ENCODE measurements around the gene TIAM2. TPM values are rescaled to one million over a fixed set of nuclear protein-coding genes. Genes with fewer than 3 reads are reported as not detected.

The TIAM2 gene
- total RNA-seq, 2 donors from 2014 or later, result 2.6 to 5.5 TPM

- H3K4me3 Mint-ChIP-seq, result no peak overlapping the region
- H3K27ac Mint-ChIP-seq, result no peak overlapping the region
- H3K36me3 Mint-ChIP-seq (ENCODE audit: low read depth), result peaks cover 19% of the 10 kb centered on the region
- no peaks in the 10 kb centered on the region for H3K9me3 ChIP-seq (ENCODE audit: control insufficient read depth, low read length, poor library complexity, severe bottlenecking)
- DNase-seq (no peak), ATAC-seq (no peak)
- H3K4me1 Mint-ChIP-seq, result peaks cover 27% of the 10 kb centered on the region
- H3K27me3 Mint-ChIP-seq, result no peaks in the 10 kb centered on the region
Observed at GRCh38 chr6:155292711-155293110, 297.6 kb downstream of the TIAM2 start.

- H3K9me3 ChIP-seq (ENCODE audit: control insufficient read depth, low read length, poor library complexity, severe bottlenecking), result no peaks in the 10 kb centered on the region
- H3K36me3 Mint-ChIP-seq (ENCODE audit: low read depth), result peaks cover 16% of the 10 kb centered on the region
- DNase-seq, result no peak
- no peak for ATAC-seq
- H3K4me1 Mint-ChIP-seq, result peaks cover 21% of the 10 kb centered on the region
- no peak overlapping the region for H3K27ac Mint-ChIP-seq
- H3K27me3 Mint-ChIP-seq, result no peaks in the 10 kb centered on the region
- no peak overlapping the region for H3K4me3 Mint-ChIP-seq
Observed at GRCh38 chr6:155297669-155298068, 302.6 kb downstream of the TIAM2 start.

GRCh38 chr6:155301867-155302266 lies 306.8 kb downstream of the TIAM2 start:
- H3K27me3 Mint-ChIP-seq, result no peaks in the 10 kb centered on the region
- H3K4me1 Mint-ChIP-seq, result peaks cover 15% of the 10 kb centered on the region
- DNase-seq (no peak), ATAC-seq (no peak)
- no peak overlapping the region for H3K4me3 Mint-ChIP-seq
- no peaks in the 10 kb centered on the region for H3K9me3 ChIP-seq (ENCODE audit: control insufficient read depth, low read length, poor library complexity, severe bottlenecking)
- H3K36me3 Mint-ChIP-seq (ENCODE audit: low read depth), result peaks cover 8% of the 10 kb centered on the region
- H3K27ac Mint-ChIP-seq, result no peak overlapping the region

GRCh38 chr6:155303361-155303870 lies 308.3 kb downstream of the TIAM2 start:
- no peak overlapping the region for H3K4me3 Mint-ChIP-seq
- peaks cover 4% of the 10 kb centered on the region for H3K36me3 Mint-ChIP-seq (ENCODE audit: low read depth)
- peaks cover 9% of the 10 kb centered on the region for H3K4me1 Mint-ChIP-seq
- ATAC-seq (no peak), DNase-seq (no peak)
- H3K27ac Mint-ChIP-seq, result no peak overlapping the region
- H3K9me3 ChIP-seq (ENCODE audit: control insufficient read depth, low read length, poor library complexity, severe bottlenecking), result no peaks in the 10 kb centered on the region
- no peaks in the 10 kb centered on the region for H3K27me3 Mint-ChIP-seq

GRCh38 chr6:155306958-155307357 lies 311.8 kb downstream of the TIAM2 start:
- Mint-ChIP-seq H3K27ac (no peak overlapping the region), H3K36me3 (ENCODE audit: low read depth) (peaks cover 6% of the 10 kb centered on the region)

More at GRCh38 chr6:155306958-155307357, 311.8 kb downstream of the TIAM2 start:
- no peak for DNase-seq
- H3K4me3 Mint-ChIP-seq, result no peak overlapping the region
- no peaks in the 10 kb centered on the region for H3K27me3 Mint-ChIP-seq
- peaks cover 10% of the 10 kb centered on the region for H3K4me1 Mint-ChIP-seq
- no peaks in the 10 kb centered on the region for H3K9me3 ChIP-seq (ENCODE audit: control insufficient read depth, low read length, poor library complexity, severe bottlenecking)
- no peak for ATAC-seq

Data from T-helper 17 cell (primary cell).